ENCODE results near the gene ACRV1.

Gene ACRV1

DNA sequence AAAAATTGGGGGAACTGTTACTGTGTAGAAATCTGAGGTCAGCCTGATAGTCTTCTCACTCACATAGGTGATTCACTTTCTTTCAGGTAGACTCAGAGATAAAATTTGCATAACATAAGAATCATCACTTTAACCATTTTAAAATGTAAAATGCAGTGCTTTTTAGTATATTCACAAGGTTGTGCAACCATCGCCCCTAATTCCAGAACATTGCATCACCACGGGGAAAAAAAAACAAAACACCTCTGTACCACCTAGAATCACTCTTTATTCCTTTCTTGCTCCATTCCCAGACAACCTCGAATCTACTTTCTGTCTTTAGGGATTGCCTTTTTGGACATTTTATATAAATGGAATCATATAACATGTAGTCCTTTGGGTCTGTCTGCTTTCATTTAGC is 34.8 kb downstream of the ACRV1 start:
- Histone ChIP-seq H2BK15ac (ENCODE audit: low read depth, poor library complexity, severe bottlenecking) (no peak overlapping the region), H3K36me3 (ENCODE audit: control insufficient read depth in 1 of 2, insufficient read depth in 2 of 2, low read depth in 1 of 2, low read length in 2 of 2) (peaks cover 7 to 38% of the 10 kb centered on the region in 2 experiments), H3K23ac (ENCODE audit: low read length in 2 of 2) (no peak overlapping the region), H2AFZ (ENCODE audit: low read depth, low read length) (no peak overlapping the region), H4K91ac (ENCODE audit: low read length) (no peak overlapping the region), H2BK5ac (ENCODE audit: low read depth, low read length, poor library complexity, severe bottlenecking) (no peak overlapping the region), H2AK5ac (ENCODE audit: low read length, severe bottlenecking) (no peak overlapping the region), H3K18ac (ENCODE audit: low read depth in 1 of 2, low read length in 2 of 2) (no peak overlapping the region), H3K4me1 (ENCODE audit: control insufficient read depth, insufficient read depth, low read depth, low read length) (no peaks in the 10 kb centered on the region), H3K4me2 (ENCODE audit: low read length, poor library complexity, severe bottlenecking) (no peak overlapping the region), H3K9me3 (ENCODE audit: control insufficient read depth, low read length) (no peaks in the 10 kb centered on the region), H2BK12ac (ENCODE audit: low read length in 2 of 2) (no peak overlapping the region), H3K79me1 (replicated peaks; ENCODE audit: low read length, poor library complexity, severe bottlenecking) (peaks cover 16% of the 10 kb centered on the region), H3K4me3 (ENCODE audit: insufficient read depth in 1 of 2, low read depth in 1 of 2, low read length in 2 of 2) (no peak overlapping the region), H3K9ac (ENCODE audit: low read length) (no peak overlapping the region), H4K8ac (ENCODE audit: low read length) (no peak overlapping the region), H3K27me3 (ENCODE audit: control insufficient read depth in 1 of 2, insufficient read depth in 1 of 2, low read length in 2 of 2) (no peaks in the 10 kb centered on the region), H3K4ac (ENCODE audit: low read depth in 1 of 2, low read length in 2 of 2) (no peak overlapping the region), H2BK120ac (ENCODE audit: low read depth, low read length) (no peak overlapping the region), H3K14ac (ENCODE audit: low read length in 2 of 2) (no peak overlapping the region), H3K27ac (ENCODE audit: low read length, poor library complexity, severe bottlenecking) (no peak overlapping the region)
- WGBS, result 93% methylated on average over 2 of the region's 3 CpGs
- no peak for DNase-seq

DNA sequence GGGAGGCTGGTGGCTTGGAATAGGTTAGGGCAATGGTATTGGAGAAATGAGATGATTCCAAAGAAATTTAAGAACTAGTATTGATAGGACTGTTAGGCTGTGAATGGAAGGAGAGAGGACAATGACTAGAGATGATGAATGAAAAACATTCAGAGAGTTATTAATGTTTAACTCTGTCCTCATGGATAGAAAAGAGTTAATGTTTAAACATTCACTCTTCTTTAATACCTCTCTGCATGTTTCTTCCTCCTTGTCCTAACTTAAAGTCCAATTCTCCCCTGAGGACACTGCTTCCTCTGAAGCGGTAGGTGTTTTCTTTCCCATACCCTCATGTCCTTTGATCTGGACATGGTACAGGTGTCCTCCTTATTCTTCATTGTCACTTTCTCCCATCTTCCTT is 42.3 kb downstream of the ACRV1 start:
- H3K14ac ChIP-seq (ENCODE audit: low read length in 2 of 2), result no peak overlapping the region
- H3K27me3 ChIP-seq (ENCODE audit: control insufficient read depth in 1 of 2, insufficient read depth in 1 of 2, low read length in 2 of 2), result no peaks in the 10 kb centered on the region
- no peak for DNase-seq
- no peak overlapping the region for H2AFZ ChIP-seq (ENCODE audit: low read depth, low read length)
- H3K4me1 ChIP-seq (ENCODE audit: control insufficient read depth, insufficient read depth, low read depth, low read length), result no peaks in the 10 kb centered on the region
- H2AK5ac ChIP-seq (ENCODE audit: low read length, severe bottlenecking), result no peak overlapping the region
- no peak overlapping the region for H3K23ac ChIP-seq (ENCODE audit: low read length in 2 of 2)
- peak overlapping the region; percentile 44 for H3K4me2 ChIP-seq (ENCODE audit: low read length, poor library complexity, severe bottlenecking)
- H2BK120ac ChIP-seq (ENCODE audit: low read depth, low read length), result no peak overlapping the region
- H3K9ac ChIP-seq (ENCODE audit: low read length), result no peak overlapping the region
- no peak overlapping the region for H3K4ac ChIP-seq (ENCODE audit: low read depth in 1 of 2, low read length in 2 of 2)
- no peak overlapping the region for H2BK12ac ChIP-seq (ENCODE audit: low read length in 2 of 2)
- H3K36me3 ChIP-seq (ENCODE audit: control insufficient read depth in 1 of 2, insufficient read depth in 2 of 2, low read depth in 1 of 2, low read length in 2 of 2), result peaks cover 6 to 54% of the 10 kb centered on the region in 2 experiments
- peaks cover 13% of the 10 kb centered on the region for H3K79me1 ChIP-seq (replicated peaks; ENCODE audit: low read length, poor library complexity, severe bottlenecking)
- H3K18ac ChIP-seq (ENCODE audit: low read depth in 1 of 2, low read length in 2 of 2), result no peak overlapping the region
- H3K4me3 ChIP-seq (ENCODE audit: insufficient read depth in 1 of 2, low read depth in 1 of 2, low read length in 2 of 2), result no peak overlapping the region
- H3K27ac ChIP-seq (ENCODE audit: low read length, poor library complexity, severe bottlenecking), result peak overlapping the region; percentile 76
- H4K8ac ChIP-seq (ENCODE audit: low read length), result no peak overlapping the region
- no peaks in the 10 kb centered on the region for H3K9me3 ChIP-seq (ENCODE audit: control insufficient read depth, low read length)
- 91% methylated on average over 1 of the region's 1 CpG for WGBS
- H4K91ac ChIP-seq (ENCODE audit: low read length), result no peak overlapping the region
- no peak overlapping the region for H2BK5ac ChIP-seq (ENCODE audit: low read depth, low read length, poor library complexity, severe bottlenecking)
- no peak overlapping the region for H2BK15ac ChIP-seq (ENCODE audit: low read depth, poor library complexity, severe bottlenecking)

DNA sequence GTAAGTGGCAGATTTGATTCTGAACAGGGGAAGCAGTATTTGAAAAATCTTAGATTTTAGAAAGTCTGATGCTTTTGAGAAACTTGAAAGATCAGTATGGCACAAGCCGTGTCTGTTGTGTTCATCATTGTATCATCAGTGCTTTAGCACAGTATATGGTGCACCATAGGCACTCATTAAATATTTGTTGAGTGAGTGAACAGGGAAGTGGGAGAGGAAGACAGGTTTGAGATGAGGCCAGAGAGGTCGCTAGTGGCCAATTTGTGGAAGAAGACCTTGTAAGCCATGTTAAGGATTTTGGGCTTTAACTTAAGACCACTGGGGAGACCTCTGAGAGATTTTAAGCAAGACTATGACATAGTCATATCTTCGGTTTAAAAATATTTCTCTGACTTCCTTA is 42.8 kb downstream of the ACRV1 start:
- no peak overlapping the region for H3K9ac ChIP-seq (ENCODE audit: low read length)

DNA sequence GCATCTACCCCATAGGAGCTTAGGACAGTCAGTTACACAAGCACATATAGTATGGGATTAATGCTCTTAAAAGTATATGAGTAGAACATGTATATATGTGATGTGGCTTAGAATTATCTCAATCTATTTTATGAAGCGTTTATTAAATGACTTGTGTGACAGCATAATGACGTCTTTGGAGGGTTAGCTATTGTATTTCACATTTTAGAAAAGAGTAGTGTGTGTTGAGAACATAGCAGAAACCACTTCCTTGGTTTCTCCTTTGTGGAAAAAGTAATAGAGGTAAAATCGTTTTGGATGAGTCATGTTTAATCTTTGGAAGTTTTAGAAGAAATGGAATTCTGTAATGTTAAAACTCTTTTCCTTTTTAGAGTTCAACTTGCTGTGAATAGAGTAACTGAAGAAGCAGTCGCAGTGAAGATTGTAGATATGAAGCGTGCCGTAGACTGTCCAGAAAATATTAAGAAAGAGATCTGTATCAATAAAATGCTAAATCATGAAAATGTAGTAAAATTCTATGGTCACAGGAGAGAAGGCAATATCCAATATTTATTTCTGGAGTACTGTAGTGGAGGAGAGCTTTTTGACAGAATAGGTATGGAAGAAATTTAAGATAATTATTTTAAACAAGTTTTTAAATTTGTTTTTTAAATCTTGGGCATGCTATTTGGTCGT is 53.3 kb downstream of the ACRV1 start:
- H3K79me1 ChIP-seq (replicated peaks; ENCODE audit: low read length, poor library complexity, severe bottlenecking), result peaks cover 10% of the 10 kb centered on the region
- no peak overlapping the region for H3K4ac ChIP-seq (ENCODE audit: low read depth in 1 of 2, low read length in 2 of 2)
- no peak overlapping the region for H2BK12ac ChIP-seq (ENCODE audit: low read length in 2 of 2)
- peak overlapping the region in 1 of 2 experiments; percentile 91 for H3K4me3 ChIP-seq (ENCODE audit: insufficient read depth in 1 of 2, low read depth in 1 of 2, low read length in 2 of 2)
- H3K18ac ChIP-seq (ENCODE audit: low read depth in 1 of 2, low read length in 2 of 2), result no peak overlapping the region
- H3K27me3 ChIP-seq (ENCODE audit: control insufficient read depth in 1 of 2, insufficient read depth in 1 of 2, low read length in 2 of 2), result no peaks in the 10 kb centered on the region
- 59% methylated on average over 6 of the region's 7 CpGs for WGBS
- H3K36me3 ChIP-seq (ENCODE audit: control insufficient read depth in 1 of 2, insufficient read depth in 2 of 2, low read depth in 1 of 2, low read length in 2 of 2), result peaks cover 7 to 21% of the 10 kb centered on the region in 2 experiments
- peak overlapping the region; percentile 96 for H3K9ac ChIP-seq (ENCODE audit: low read length)
- H2BK5ac ChIP-seq (ENCODE audit: low read depth, low read length, poor library complexity, severe bottlenecking), result no peak overlapping the region
- H3K4me1 ChIP-seq (ENCODE audit: control insufficient read depth, insufficient read depth, low read depth, low read length), result peaks cover 1% of the 10 kb centered on the region
- H3K4me2 ChIP-seq (ENCODE audit: low read length, poor library complexity, severe bottlenecking), result peak overlapping the region; percentile 88
- H2BK120ac ChIP-seq (ENCODE audit: low read depth, low read length), result no peak overlapping the region
- no peak overlapping the region for H2AFZ ChIP-seq (ENCODE audit: low read depth, low read length)
- no peak overlapping the region for H4K91ac ChIP-seq (ENCODE audit: low read length)
- no peak overlapping the region for H3K14ac ChIP-seq (ENCODE audit: low read length in 2 of 2)
- H3K9me3 ChIP-seq (ENCODE audit: control insufficient read depth, low read length), result no peaks in the 10 kb centered on the region
- H2BK15ac ChIP-seq (ENCODE audit: low read depth, poor library complexity, severe bottlenecking), result no peak overlapping the region
- DNase-seq, result no peak
- no peak overlapping the region for H2AK5ac ChIP-seq (ENCODE audit: low read length, severe bottlenecking)
- H4K8ac ChIP-seq (ENCODE audit: low read length), result no peak overlapping the region
- peak overlapping the region; percentile 96 for H3K27ac ChIP-seq (ENCODE audit: low read length, poor library complexity, severe bottlenecking)
- H3K23ac ChIP-seq (ENCODE audit: low read length in 2 of 2), result no peak overlapping the region

More for the DNA sequence above, 42.8 kb downstream of the ACRV1 start:
- Histone ChIP-seq H3K4ac (ENCODE audit: low read depth in 1 of 2, low read length in 2 of 2) (no peak overlapping the region), H3K23ac (ENCODE audit: low read length in 2 of 2) (no peak overlapping the region), H3K18ac (ENCODE audit: low read depth in 1 of 2, low read length in 2 of 2) (no peak overlapping the region), H2AFZ (ENCODE audit: low read depth, low read length) (no peak overlapping the region), H2BK12ac (ENCODE audit: low read length in 2 of 2) (no peak overlapping the region), H4K8ac (ENCODE audit: low read length) (no peak overlapping the region), H3K36me3 (ENCODE audit: control insufficient read depth in 1 of 2, insufficient read depth in 2 of 2, low read depth in 1 of 2, low read length in 2 of 2) (peaks cover 6 to 58% of the 10 kb centered on the region in 2 experiments), H3K4me2 (ENCODE audit: low read length, poor library complexity, severe bottlenecking) (no peak overlapping the region), H2BK5ac (ENCODE audit: low read depth, low read length, poor library complexity, severe bottlenecking) (no peak overlapping the region), H3K4me3 (ENCODE audit: insufficient read depth in 1 of 2, low read depth in 1 of 2, low read length in 2 of 2) (no peak overlapping the region), H3K27ac (ENCODE audit: low read length, poor library complexity, severe bottlenecking) (peak overlapping the region; percentile 28), H3K14ac (ENCODE audit: low read length in 2 of 2) (no peak overlapping the region), H3K4me1 (ENCODE audit: control insufficient read depth, insufficient read depth, low read depth, low read length) (no peaks in the 10 kb centered on the region), H2BK15ac (ENCODE audit: low read depth, poor library complexity, severe bottlenecking) (no peak overlapping the region), H2BK120ac (ENCODE audit: low read depth, low read length) (no peak overlapping the region), H2AK5ac (ENCODE audit: low read length, severe bottlenecking) (no peak overlapping the region), H4K91ac (ENCODE audit: low read length) (no peak overlapping the region), H3K9me3 (ENCODE audit: control insufficient read depth, low read length) (no peaks in the 10 kb centered on the region), H3K79me1 (replicated peaks; ENCODE audit: low read length, poor library complexity, severe bottlenecking) (peaks cover 13% of the 10 kb centered on the region), H3K27me3 (ENCODE audit: control insufficient read depth in 1 of 2, insufficient read depth in 1 of 2, low read length in 2 of 2) (no peaks in the 10 kb centered on the region)
- no peak for DNase-seq
- WGBS, result 97% methylated on average over 2 of the region's 3 CpGs
